Measurements from ENCODE around the gene LOXL4.

The LOXL4 gene

DNA sequence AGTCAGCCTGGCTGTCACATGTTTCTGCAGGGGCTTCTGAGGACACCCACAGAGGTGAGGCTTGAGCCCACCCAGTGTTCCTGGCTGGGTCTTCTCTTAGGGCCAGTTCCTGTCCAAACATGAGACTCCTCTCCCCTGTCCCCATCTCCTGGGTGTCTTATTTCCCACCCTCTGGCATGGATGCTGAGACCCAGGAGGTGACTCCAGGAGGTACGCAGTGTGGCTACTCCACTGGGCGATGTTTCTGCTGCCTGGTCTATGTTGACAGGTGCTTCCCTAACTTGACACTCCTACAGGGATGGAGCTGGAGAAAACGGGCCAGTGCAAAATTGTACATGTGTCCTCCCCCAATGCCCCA lies 26.3 kb upstream of the LOXL4 start:
- no peak for DNase-seq

GRCh38 chr10:98293550-98294269 lies 25.7 kb upstream of the LOXL4 start:
- DNase-seq, result no peak

DNA sequence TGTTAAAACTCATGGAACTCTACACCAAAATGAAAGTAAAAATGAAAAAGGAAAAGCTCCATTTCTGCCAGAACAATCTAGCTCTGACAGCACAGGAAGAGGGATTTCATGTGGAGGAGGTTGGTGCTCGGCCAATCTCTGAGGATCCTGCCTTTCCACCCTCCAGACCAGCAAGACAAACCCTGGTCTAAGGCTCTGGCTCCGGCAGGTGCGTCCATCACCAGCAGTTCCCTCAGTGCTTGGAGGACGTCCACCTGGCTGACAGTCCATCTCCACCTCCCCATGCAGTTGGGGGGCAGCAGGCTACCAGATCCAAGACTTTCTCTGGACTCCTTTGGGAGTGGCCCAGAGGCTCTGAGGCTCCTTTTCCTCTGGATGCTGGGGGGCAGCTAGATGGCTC lies 25.0 kb upstream of the LOXL4 start:
- no peak for DNase-seq

DNA sequence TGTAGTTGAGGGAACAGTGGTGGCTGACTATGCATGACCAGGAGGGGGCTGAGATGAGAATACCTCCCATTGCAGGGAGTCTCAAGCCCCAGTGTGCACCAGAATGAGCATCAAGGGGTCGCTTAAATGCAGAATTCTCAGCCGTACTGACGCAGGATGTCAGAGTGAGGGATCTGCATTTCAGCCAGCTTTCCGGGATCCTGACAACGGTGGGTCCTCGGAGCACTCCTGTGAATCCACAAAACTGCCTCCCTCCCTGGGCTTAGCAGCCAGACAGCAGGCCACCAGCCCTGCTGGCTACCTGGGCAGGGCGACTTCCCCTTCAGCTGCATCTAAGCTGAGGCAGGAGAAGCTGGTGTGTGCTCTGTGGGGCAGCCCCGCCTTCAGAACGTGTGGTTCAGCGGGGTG lies 21.8 kb upstream of the LOXL4 start:
- DNase-seq, result no peak

DNA sequence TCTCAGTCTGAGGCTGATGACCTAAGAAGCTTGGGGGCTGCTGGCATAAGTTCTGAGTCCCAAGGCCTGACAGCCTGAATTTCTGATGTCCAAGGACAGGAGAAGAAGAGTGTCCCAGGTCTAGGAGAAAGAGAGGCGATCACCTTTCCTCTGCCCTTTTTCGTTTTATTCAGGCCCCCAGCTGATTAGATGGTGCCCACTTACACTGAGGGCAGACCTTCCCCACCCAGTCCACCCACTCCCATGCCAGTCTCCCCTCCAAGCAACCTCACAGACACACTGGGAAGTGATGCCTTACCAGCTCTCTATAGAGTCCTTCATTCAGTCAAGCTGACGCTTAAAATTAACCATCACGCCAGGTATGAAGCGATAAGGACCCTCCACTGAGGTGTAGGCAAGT lies 19.3 kb upstream of the LOXL4 start:
- DNase-seq, result no peak

GRCh38 chr10:98286419-98286818 lies 18.4 kb upstream of the LOXL4 start:
- DNase-seq, result no peak

GRCh38 chr10:98285416-98285815 lies 17.4 kb upstream of the LOXL4 start:
- DNase-seq, result no peak

DNA sequence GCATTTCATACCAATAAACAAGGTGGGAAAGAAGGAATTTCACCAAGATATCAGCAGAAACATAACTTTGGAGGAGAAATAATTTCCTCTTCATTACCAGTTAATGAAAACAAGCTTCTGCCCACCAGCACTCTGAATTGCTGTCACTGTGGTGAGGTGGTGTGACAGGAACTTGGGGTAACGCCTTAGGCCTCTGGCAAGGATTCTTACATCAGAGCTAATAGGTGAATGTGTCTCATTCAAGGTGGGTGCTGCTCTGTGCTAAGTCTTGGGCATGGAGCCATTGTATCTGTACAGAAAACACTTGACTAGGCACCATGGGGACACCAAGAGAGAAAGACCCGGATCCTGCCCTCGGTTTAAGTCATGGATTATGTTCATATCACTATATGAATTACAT lies 8.3 kb upstream of the LOXL4 start:
- DNase-seq, result no peak

- no peak for DNase-seq
These were observed 6.6 kb upstream of the LOXL4 start for GRCh38 chr10:98274562-98274961.

DNA sequence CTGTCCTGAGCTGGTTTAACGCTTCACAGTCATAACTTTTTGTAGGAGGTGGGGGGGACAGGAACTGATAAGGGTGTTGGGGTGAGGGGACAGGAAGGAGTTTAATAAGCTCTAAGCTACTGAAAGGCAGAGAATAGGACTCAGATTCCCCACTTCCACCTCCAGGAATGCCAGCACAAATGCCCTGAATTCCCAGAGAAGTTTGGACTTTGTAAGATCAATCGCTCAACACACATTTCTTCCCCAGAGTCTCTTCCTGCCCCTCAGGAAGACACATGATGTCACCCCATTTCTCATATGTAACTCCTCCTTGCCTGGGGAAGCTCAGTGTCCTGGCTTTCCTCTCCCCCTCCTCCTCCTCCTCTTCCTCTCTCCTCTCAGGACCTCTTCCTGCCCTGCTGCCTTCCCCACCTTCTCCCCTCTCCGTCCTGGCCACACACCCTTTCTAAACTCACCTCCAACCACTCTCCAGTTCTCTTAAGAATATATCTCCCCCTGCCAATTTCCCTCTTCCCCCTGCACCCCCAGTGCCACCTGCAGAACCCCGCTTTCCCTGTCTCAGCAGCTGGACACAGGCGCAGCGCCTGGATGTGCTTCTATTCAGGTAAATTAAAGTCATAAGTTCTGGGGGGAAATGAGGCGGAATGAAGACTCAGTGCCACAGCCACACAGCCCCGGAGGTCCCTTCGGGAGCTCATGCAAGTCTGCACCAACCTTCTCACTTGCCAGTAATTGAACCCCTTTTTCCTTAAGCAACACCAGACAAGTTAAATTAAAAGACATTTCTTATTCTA lies 5.3 kb upstream of the LOXL4 start:
- no peak for DNase-seq

DNA sequence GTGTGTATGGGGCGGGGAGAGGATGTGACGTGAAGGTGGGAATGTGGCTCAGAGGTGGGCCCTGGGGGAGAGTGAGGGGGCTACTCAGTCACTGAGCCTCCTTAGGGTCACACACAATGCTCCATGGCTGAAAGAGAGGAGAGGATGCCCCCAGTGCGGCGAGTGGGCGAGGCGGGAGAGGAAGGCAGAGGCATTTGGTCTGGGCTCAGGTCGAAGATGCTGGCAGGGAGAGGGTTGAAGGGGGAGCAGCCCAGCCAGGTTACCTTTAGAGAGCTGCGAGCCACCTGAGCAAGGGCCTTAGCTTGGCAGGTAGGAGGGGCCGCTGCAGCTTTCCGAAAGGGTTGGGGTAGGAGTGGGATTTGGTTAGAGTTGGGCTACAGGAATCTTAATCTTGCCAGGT lies 4.7 kb upstream of the LOXL4 start:
- no peak for DNase-seq

DNA sequence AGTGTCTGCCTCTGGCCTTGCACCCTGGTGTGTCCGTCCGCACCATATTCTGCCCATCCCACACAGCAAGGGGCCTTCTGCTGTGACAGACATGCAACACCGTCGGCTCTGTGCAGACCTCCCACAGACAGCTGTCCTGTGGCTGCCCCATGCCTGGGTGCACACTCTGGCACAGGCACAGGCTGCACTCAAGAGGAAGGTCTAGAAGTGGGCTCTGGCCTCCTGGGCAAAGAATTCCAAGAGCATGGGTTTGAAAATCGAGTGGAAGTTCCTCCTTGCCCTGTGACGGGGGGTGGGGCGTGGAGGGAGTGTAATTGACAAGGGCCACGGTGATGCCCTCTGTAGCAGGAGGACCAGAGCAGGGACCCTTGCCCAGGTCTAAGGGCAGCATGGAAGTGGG lies 4.3 kb upstream of the LOXL4 start:
- no peak for DNase-seq

- no peak for DNase-seq
These were observed 2.8 kb upstream of the LOXL4 start for GRCh38 chr10:98270786-98271185.

DNA sequence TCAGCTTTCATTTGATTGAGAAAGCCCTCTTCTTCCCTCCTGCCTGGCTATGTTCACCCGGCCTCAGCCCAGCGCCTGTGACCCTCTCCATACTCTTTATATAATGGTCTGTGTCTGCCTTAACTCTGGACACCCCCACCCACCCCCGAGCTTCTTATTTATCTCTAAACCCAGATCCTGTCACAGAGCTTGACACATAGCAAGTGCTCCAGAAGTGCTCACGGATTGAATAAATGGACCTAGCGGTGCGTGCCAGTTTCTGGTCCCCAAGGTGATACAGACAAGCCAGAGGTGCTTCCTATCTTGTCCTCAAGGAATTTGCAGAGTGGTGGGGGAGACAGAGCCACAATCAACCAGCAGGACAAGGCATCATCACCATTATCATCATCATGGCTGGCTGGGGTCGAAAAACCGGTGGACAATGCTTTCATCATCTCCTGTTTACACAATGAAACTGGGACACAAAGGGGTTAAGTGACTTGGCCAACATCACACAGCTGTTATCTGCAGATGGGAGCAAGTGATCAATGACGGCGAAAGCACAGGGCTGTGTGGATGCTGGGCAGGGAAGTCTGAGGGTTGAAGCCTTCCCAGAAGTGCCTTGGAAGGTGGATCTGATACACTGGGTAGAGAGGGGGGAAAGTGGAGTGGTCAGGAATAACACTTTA lies 2.2 kb upstream of the LOXL4 start:
- DNase-seq, result no peak

DNA sequence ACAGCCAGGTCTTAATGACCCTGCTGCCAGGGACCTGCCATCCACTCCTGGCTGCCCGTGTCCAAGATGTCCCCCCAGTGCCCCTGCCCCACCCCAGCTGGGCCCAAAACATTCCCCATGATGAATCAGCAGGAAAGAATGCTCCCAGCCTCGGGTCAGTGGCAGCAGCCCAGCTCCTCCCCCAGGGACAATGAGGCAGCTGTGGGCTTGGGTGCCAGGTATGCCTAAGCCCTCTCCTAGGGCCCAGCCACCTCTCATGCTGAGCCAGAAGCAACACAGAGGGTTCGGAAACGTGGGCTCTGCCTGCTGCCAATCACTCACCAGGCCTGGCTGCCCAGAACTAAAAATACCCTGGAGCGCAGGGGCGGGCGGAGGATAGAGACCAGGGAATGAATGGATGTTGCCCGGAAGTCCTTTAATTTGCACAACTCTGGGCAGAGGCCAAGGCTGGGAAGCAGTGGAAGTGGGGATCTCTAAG lies 1.5 kb upstream of the LOXL4 start:
- no peak for DNase-seq

DNA sequence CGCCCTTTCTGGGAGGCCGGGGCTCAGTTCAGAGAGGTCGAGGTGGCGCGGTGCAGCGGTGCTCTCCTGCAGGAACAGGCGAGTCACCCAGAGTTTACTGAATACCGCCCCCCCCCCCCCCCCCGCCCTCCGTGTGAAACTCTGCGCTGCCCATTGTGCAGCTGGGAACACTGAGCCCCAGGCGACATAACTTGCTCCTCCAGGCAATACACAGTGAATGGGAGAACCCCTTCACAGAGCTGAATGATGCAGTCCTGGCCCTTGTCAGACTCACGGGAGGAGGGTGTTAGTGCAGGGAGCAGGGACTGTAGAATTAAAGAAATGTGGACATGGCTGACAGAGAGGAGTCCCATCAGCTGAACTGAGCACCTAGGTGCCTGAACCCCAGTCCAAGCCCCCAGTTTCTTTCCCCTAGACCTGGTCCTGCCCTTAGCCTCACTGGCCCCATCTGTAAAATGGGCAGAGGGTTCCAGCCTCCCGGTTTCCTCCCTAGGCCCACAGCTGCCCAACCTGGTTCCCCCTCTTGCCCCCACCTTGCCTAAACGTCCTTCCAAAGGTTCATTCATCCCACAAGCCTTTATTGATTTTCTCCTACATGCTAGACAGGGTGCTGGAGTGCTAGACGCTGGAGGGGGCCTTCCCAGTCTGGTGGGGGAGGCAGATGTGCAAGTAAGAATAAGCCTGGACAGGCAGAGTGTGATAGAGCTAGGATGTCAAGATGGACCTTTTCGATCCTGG lies 869 bp upstream of the LOXL4 start:
- DNase-seq, result no peak

DNA sequence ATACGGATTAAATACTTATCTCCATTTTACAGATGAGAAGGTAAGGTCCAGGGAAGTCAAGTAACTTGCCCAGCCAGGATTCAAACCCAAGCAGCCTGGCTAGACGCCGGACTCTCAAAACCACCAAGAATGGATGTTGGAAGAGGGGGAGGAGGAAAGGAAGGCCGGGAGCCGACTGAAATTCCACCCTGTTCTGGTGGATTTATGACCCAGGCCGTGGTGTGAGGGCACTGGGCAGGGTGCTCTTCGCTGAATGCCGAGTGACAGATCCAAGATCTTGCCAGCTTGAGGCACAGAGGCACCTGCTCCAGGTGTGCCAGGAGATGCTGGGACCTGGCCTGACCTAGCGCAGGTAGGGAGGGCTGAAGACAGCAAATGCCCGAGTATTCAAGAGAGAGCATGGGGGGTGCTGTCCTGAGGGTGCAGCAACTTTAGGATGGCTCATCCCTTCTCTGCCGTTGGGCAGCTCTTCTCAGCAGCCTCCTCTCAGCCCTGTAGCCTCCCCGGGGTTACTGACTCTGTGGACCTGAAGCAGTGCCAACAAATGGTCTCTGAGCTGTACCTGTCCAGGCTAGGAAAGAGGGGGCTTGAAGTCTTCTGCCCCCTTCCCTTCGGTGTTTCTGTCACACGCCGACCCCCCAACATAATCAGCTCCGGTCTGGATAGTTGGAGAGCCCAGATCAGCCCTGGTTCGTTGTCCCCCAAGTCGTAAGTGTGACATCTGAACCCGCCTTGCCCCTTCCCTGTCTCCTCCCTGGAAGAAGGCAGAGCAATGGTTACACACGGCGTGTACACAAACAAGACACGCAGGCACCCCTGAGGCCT lies 713 bp downstream of the LOXL4 start:
- DNase-seq, result no peak

GRCh38 chr10:98266647-98267046 lies 1.3 kb downstream of the LOXL4 start:
- DNase-seq, result no peak

GRCh38 chr10:98265403-98266378 lies 2.3 kb downstream of the LOXL4 start:
- no peak for DNase-seq

GRCh38 chr10:98264378-98265065 lies 3.5 kb downstream of the LOXL4 start:
- no peak for DNase-seq

Measured in activated effector memory CD4-positive, alpha-beta T cell treated with anti-CD3 and anti-CD28 coated beads, Interleukin-2, amount 50 U/mL, for 16 hours (primary cell).